DND-41 (cell line): ENCODE results near the gene TRIP13.

Experiments
- ATAC-seq: fragments of 200-7000 bp; cut with Tn5 transposase; 3 replicates; pipeline ENCODE4 v1.9.1; 2021; ENCODE audit warnings: low read depth; ENCODE audit not compliant: insufficient read depth
- DNase-seq: peaks from one replicate; pipeline ENCODE4 v3.0.0-alpha.2; 2020
- H2AFZ ChIP-seq: 2 replicates; pipeline ENCODE4 v1.6.0; 2012; ENCODE audit warnings: low read depth, low read length
- H3K27ac ChIP-seq: 2 replicates; pipeline ENCODE4 v1.5.1; 2012; ENCODE audit warnings: low read length, inconsistent platforms
- H3K27me3 ChIP-seq: fragments of 200-600 bp; sonication (generic); 2 replicates; pipeline ENCODE4 v1.6.0; 2012; ENCODE audit warnings: low read length, mild to moderate bottlenecking, inconsistent platforms; ENCODE audit not compliant: insufficient read depth, poor library complexity
- H3K36me3 ChIP-seq: 2 replicates; pipeline ENCODE4 v1.5.1; 2012; ENCODE audit warnings: low read length, inconsistent platforms; ENCODE audit not compliant: insufficient read depth
- H3K4me1 ChIP-seq: 2 replicates; pipeline ENCODE4 v1.5.1; 2012; ENCODE audit warnings: mild to moderate bottlenecking, low read length; ENCODE audit not compliant: insufficient read depth
- H3K4me2 ChIP-seq: 2 replicates; pipeline ENCODE4 v1.6.0; 2012; ENCODE audit warnings: mild to moderate bottlenecking, moderate library complexity, low read length, inconsistent platforms; ENCODE audit not compliant: insufficient read depth
- H3K4me3 ChIP-seq, 2 experiments: fragments of 200-600 bp in 1 of 2; shearing (Covaris generic) in 1 of 2; 2 replicates each; pipeline ENCODE4 v1.5.1; 2012 to 2016; ENCODE audit warnings: inconsistent platforms in 2 of 2, low read length in 2 of 2, mild to moderate bottlenecking in 2 of 2, low read depth in 1 of 2, moderate library complexity in 1 of 2
- H3K79me2 ChIP-seq: 2 replicates; pipeline ENCODE4 v1.6.0; 2012; ENCODE audit warnings: low read length, inconsistent platforms; ENCODE audit not compliant: insufficient read depth
- H3K9ac ChIP-seq: 2 replicates; pipeline ENCODE4 v1.6.0; 2012; ENCODE audit warnings: low read depth, mild to moderate bottlenecking, inconsistent platforms, low read length, moderate library complexity
- H3K9me3 ChIP-seq: 2 replicates; pipeline ENCODE4 v1.5.1; 2012; ENCODE audit warnings: low read length, moderate library complexity, mild to moderate bottlenecking, inconsistent platforms; ENCODE audit not compliant: insufficient read depth, severe bottlenecking
- H4K20me1 ChIP-seq: 2 replicates; pipeline ENCODE4 v1.6.0; 2012; ENCODE audit warnings: low read length; ENCODE audit not compliant: insufficient read depth
- CTCF ChIP-seq: IDR thresholded peaks from 2 replicates; pipeline ENCODE4 v1.5.1; 2012; ENCODE audit warnings: borderline replicate concordance, low read length, moderate library complexity, mild to moderate bottlenecking; ENCODE audit not compliant: poor library complexity, severe bottlenecking; ENCODE audit errors: extremely low read depth
- EZH2 ChIP-seq: IDR thresholded peaks from 3 replicates; pipeline ENCODE4 v1.6.1; 2012; ENCODE audit warnings: borderline replicate concordance, low read depth, mild to moderate bottlenecking, moderate library complexity, low read length, inconsistent platforms; ENCODE audit not compliant: severe bottlenecking

The TRIP13 gene

GRCh38 chr5:871596-872298 lies 20.9 kb upstream of the TRIP13 start:
- Histone ChIP-seq H3K4me2 (no peak overlapping the region), H3K9me3 (no peaks in the 10 kb centered on the region), H2AFZ (no peak overlapping the region), H3K4me1 (no peaks in the 10 kb centered on the region), H3K79me2 (peaks cover 2% of the 10 kb centered on the region; the same call in 1 of the 2 replicates), H3K27me3 (no peaks in the 10 kb centered on the region), H3K27ac (no peak overlapping the region), H3K4me3 (no peak overlapping the region), H3K9ac (no peak overlapping the region), H4K20me1 (peaks cover 31% of the 10 kb centered on the region), H3K36me3 (peaks cover 98% of the 10 kb centered on the region)
- no peak for TF ChIP-seq CTCF
- no peak for TF ChIP-seq EZH2
- DNase-seq: no peak
- ATAC-seq: no peak

GRCh38 chr5:872301-872700 lies 20.4 kb upstream of the TRIP13 start:
- H3K9me3 ChIP-seq: no peaks in the 10 kb centered on the region
- no peak overlapping the region for H2AFZ ChIP-seq
- H3K4me1 ChIP-seq: no peaks in the 10 kb centered on the region
- TF ChIP-seq EZH2 (no peak), CTCF (no peak)
- H3K9ac ChIP-seq: no peak overlapping the region
- H4K20me1 ChIP-seq: peaks cover 34% of the 10 kb centered on the region
- H3K27me3 ChIP-seq: no peaks in the 10 kb centered on the region
- peaks cover 98% of the 10 kb centered on the region for H3K36me3 ChIP-seq
- ATAC-seq: no peak
- H3K4me3 ChIP-seq: no peak overlapping the region
- peaks cover 2% of the 10 kb centered on the region; the same call in 1 of the 2 replicates for H3K79me2 ChIP-seq
- no peak for DNase-seq
- H3K27ac ChIP-seq: no peak overlapping the region
- no peak overlapping the region for H3K4me2 ChIP-seq

GRCh38 chr5:873328-873727 lies 19.4 kb upstream of the TRIP13 start:
- Histone ChIP-seq H3K4me1 (no peaks in the 10 kb centered on the region), H3K4me3 (no peak overlapping the region), H2AFZ (no peak overlapping the region), H3K79me2 (peaks cover 6% of the 10 kb centered on the region; the same call in 1 of the 2 replicates), H3K27me3 (no peaks in the 10 kb centered on the region), H3K9me3 (no peaks in the 10 kb centered on the region), H3K27ac (no peak overlapping the region), H3K4me2 (no peak overlapping the region), H3K9ac (no peak overlapping the region), H3K36me3 (peaks cover 98% of the 10 kb centered on the region), H4K20me1 (peaks cover 38% of the 10 kb centered on the region)
- DNase-seq: no peak
- no peak for TF ChIP-seq CTCF
- no peak for TF ChIP-seq EZH2
- ATAC-seq: no peak
